ENCODE results near the gene SUZ12. TPM values are rescaled to one million over a fixed set of nuclear protein-coding genes. Genes with fewer than 3 reads are reported as not detected.
"Not testable (repeated sequence)": the region's sequence is repeated elsewhere in the genome, so short reads cannot be mapped to it uniquely, and the experiment has no call there.

SUZ12 gene
- total RNA-seq, 2 experiments from 2014 or later, result 67.8 to 70.4 TPM

- ChIA-PET POLR2A (no interaction called here), CTCF (interaction anchor here (0.6 kb wide), 1 partner anchor 847 kb away, joined by 5 read pairs; no protein-coding TSS in a partner anchor)
Observed at GRCh38 chr17:32021615-32021955, 84.8 kb downstream of the SUZ12 start.

GRCh38 chr17:32022554-32022953 lies 85.7 kb downstream of the SUZ12 start:
- CTCF ChIA-PET, POLR2A ChIA-PET: not testable (repeated sequence)

GRCh38 chr17:32027271-32027670 lies 90.5 kb downstream of the SUZ12 start:
- POLR2A ChIA-PET, CTCF ChIA-PET: not testable (repeated sequence)

GRCh38 chr17:32033223-32033622 lies 96.4 kb downstream of the SUZ12 start:
- ChIA-PET POLR2A (no interaction called here), CTCF (no interaction called here)

- CTCF ChIA-PET, result interaction anchor here (0.7 kb wide), 1 partner anchor 84 kb away, joined by 4 read pairs; no protein-coding TSS in a partner anchor
- POLR2A ChIA-PET, result not testable (repeated sequence)
Observed at GRCh38 chr17:32033812-32034211, 97.0 kb downstream of the SUZ12 start.

GRCh38 chr17:32040246-32040645 lies 103.4 kb downstream of the SUZ12 start:
- CTCF ChIA-PET, POLR2A ChIA-PET: not testable (repeated sequence)

GRCh38 chr17:32041306-32041875 lies 104.6 kb downstream of the SUZ12 start:
- CTCF ChIA-PET, POLR2A ChIA-PET: not testable (repeated sequence)

- POLR2A ChIA-PET, CTCF ChIA-PET: not testable (repeated sequence)
Observed at GRCh38 chr17:32042266-32042665, 105.5 kb downstream of the SUZ12 start.

GRCh38 chr17:32045611-32046010 lies 108.8 kb downstream of the SUZ12 start:
- CTCF ChIA-PET, POLR2A ChIA-PET: not testable (repeated sequence)

- POLR2A ChIA-PET, CTCF ChIA-PET: not testable (repeated sequence)
Observed at GRCh38 chr17:32047663-32048062, 110.9 kb downstream of the SUZ12 start.

Other genes starting within 250 kb of the SUZ12 start
- gene COPRS, start 77.8 kb upstream of the SUZ12 start, total RNA-seq, result 10 to 100 TPM; 70.6 to 74.7 TPM
- 100 to 1,000 TPM; 134 to 138 TPM for gene UTP6, start 35.3 kb upstream of the SUZ12 start, total RNA-seq
- gene LRRC37B, start 70.4 kb downstream of the SUZ12 start, total RNA-seq, result 10 to 100 TPM in 1 of 2 experiments, 1 to 10 TPM in 1; 9.4 to 12.3 TPM
- gene RHOT1, start 205.5 kb downstream of the SUZ12 start, total RNA-seq, result 10 to 100 TPM; 22.0 to 25.4 TPM

Data from activated CD8-positive, alpha-beta memory T cell treated with anti-CD3 and anti-CD28 coated beads for 36 hours (primary cell).